ENCODE data around the gene ARID1B.

DNA sequence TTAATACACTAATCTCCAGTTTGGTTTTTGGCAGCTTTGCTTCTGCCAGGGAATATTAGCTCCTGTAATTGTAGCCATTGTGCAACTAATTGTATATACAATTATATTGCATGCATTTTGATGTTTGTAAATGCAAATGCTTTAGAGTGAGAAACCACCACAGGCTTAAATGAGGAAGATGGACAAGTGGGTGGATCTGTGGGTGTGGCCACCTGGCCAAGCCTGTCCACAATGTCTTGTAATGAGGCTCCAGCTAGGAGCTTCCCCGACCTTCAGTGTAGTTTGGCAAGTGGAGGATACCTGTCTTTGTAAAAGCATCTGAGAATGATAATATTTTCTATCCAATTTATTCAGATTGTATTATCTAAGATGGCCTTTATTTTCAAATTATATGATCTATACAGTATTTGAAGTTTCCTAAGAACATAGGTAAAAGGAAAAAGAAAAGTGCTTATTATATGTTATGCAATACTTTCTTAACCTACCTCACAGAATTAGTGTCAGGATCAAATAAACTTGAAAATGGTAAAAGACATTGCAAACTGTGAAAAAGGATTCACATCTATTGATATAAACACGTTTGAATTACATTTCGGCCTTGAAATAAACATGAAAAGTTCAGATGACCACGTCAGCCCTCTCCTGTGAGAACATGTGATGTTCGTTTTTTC lies 49.3 kb upstream of the ARID1B start:
- TF ChIP-seq, protein P1, sequence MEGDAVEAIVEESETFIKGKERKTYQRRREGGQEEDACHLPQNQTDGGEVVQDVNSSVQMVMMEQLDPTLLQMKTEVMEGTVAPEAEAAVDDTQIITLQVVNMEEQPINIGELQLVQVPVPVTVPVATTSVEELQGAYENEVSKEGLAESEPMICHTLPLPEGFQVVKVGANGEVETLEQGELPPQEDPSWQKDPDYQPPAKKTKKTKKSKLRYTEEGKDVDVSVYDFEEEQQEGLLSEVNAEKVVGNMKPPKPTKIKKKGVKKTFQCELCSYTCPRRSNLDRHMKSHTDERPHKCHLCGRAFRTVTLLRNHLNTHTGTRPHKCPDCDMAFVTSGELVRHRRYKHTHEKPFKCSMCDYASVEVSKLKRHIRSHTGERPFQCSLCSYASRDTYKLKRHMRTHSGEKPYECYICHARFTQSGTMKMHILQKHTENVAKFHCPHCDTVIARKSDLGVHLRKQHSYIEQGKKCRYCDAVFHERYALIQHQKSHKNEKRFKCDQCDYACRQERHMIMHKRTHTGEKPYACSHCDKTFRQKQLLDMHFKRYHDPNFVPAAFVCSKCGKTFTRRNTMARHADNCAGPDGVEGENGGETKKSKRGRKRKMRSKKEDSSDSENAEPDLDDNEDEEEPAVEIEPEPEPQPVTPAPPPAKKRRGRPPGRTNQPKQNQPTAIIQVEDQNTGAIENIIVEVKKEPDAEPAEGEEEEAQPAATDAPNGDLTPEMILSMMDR (IDR thresholded peaks at IDR 0.05) = no peak
- no peak for TF ChIP-seq POLR2A (IDR thresholded peaks at IDR 0.05)

Data from adrenal gland (tissue), 5 donors.